HepG2 (cell line): ENCODE results near the gene HNRNPC. TPM values are rescaled to one million over a fixed set of nuclear protein-coding genes. Genes with fewer than 3 reads are reported as not detected.

Experiments
- CHD2 ChIP-seq: IDR thresholded peaks from 2 replicates; pipeline ENCODE4 v1.6.1; 2011; ENCODE audit warnings: low read depth, low read length, improper control_type of control experiment
- KDM6A ChIP-seq: IDR thresholded peaks from 2 replicates; pipeline ENCODE4 v1.6.1; 2016; ENCODE audit warnings: low read depth
- NFAT5 ChIP-seq: sonication (generic); formaldehyde crosslinking; IDR thresholded peaks from 2 replicates; pipeline ENCODE4 v1.4.0; 2020; ENCODE audit warnings: missing genetic modification reagents
- NR2F1 ChIP-seq, 2 experiments: fragments of 450-650 bp in 1 of 2; formaldehyde crosslinking in 1 of 2; IDR thresholded peaks; 2 replicates each; pipeline versions ENCODE4 v1.5.0 to v1.6.1; 2016 to 2020; ENCODE audit warnings: mild to moderate bottlenecking in 1 of 2, missing compliant biosample characterization in 1 of 2, missing genetic modification reagents in 1 of 2, moderate library complexity in 1 of 2
- PBX3 ChIP-seq: sonication (generic); formaldehyde crosslinking; IDR thresholded peaks from 2 replicates; pipeline ENCODE4 v1.8.1; 2023; ENCODE audit warnings: missing genetic modification reagents, inconsistent platforms, borderline replicate concordance
- RARA ChIP-seq: IDR thresholded peaks from 2 replicates; pipeline ENCODE4 v1.6.1; 2016; ENCODE audit warnings: missing genetic modification reagents, missing compliant biosample characterization
- SMAD1 ChIP-seq: sonication (generic); formaldehyde crosslinking; IDR thresholded peaks from 2 replicates; pipeline ENCODE4 v1.4.0; 2020; ENCODE audit warnings: missing genetic modification reagents, low read depth, mild to moderate bottlenecking, borderline replicate concordance
- SYNCRIP ChIP-seq: fragments of 200-400 bp; formaldehyde crosslinking; IDR thresholded peaks from 2 replicates; pipeline ENCODE4 v1.6.1; 2018; ENCODE audit warnings: mild to moderate bottlenecking, low read depth, low read length; ENCODE audit not compliant: insufficient read depth
- TIGD3 ChIP-seq: sonication (generic); formaldehyde crosslinking; IDR thresholded peaks from 2 replicates; pipeline ENCODE4 v1.5.1; 2020; ENCODE audit warnings: mild to moderate bottlenecking, missing genetic modification reagents, borderline replicate concordance
- XRCC5 ChIP-seq: fragments of 200-400 bp; formaldehyde crosslinking; optimal IDR thresholded peaks from 2 replicates; pipeline ENCODE3; 2017; ENCODE audit warnings: mild to moderate bottlenecking, low read length
- ZBTB44 ChIP-seq: sonication (generic); formaldehyde crosslinking; IDR thresholded peaks from 2 replicates; pipeline ENCODE4 v1.4.0; 2020; ENCODE audit warnings: missing genetic modification reagents
- ZIK1 ChIP-seq: sonication (generic); formaldehyde crosslinking; IDR thresholded peaks from 2 replicates; pipeline ENCODE4 v1.5.0; 2020; ENCODE audit warnings: mild to moderate bottlenecking, low read depth, missing genetic modification reagents, borderline replicate concordance
- ZKSCAN5 ChIP-seq: sonication (generic); formaldehyde crosslinking; IDR thresholded peaks from 2 replicates; pipeline ENCODE4 v1.5.1; 2020; ENCODE audit warnings: mild to moderate bottlenecking, missing genetic modification reagents
- ZNF12 ChIP-seq: sonication (generic); formaldehyde crosslinking; IDR thresholded peaks from 2 replicates; pipeline ENCODE4 v1.5.0; 2020; ENCODE audit warnings: missing genetic modification reagents
- ZNF260 ChIP-seq: sonication (generic); formaldehyde crosslinking; IDR thresholded peaks from 2 replicates; pipeline ENCODE4 v1.4.0; 2020; ENCODE audit warnings: missing genetic modification reagents, low read depth, mild to moderate bottlenecking, borderline replicate concordance
- ZNF350 ChIP-seq: sonication (generic); formaldehyde crosslinking; IDR thresholded peaks from 2 replicates; pipeline ENCODE4 v1.4.0; 2020; ENCODE audit warnings: mild to moderate bottlenecking, low read depth, missing genetic modification reagents, borderline replicate concordance
- ZNF615 ChIP-seq: sonication (generic); formaldehyde crosslinking; IDR thresholded peaks from 2 replicates; pipeline ENCODE4 v1.5.0; 2020; ENCODE audit warnings: mild to moderate bottlenecking, missing genetic modification reagents, borderline replicate concordance
- ZNF709 ChIP-seq: sonication (generic); formaldehyde crosslinking; IDR thresholded peaks from 2 replicates; pipeline ENCODE4 v1.5.0; 2020; ENCODE audit warnings: mild to moderate bottlenecking, missing genetic modification reagents
- ZNF749 ChIP-seq: sonication (generic); formaldehyde crosslinking; IDR thresholded peaks from 2 replicates; pipeline ENCODE4 v1.8.0; 2022; ENCODE audit warnings: mild to moderate bottlenecking, missing genetic modification reagents, moderate library complexity, borderline replicate concordance
- polyA plus RNA-seq, 8 experiments: library from polyadenylated mRNA; depleted of rRNA in 3 of 8; stranded (reverse) in 7 of 8; unstranded in 1 of 8; fragments of >200 nt; fragmentation: Illumina TruSeq in 4 of 8; extraction: Trizol in 4 of 8; gene quantifications; 2 replicates each; pipeline versions ENCODE4 v1.2.1 to v1.2.3, GENCODE V29; 2011 to 2016; ENCODE audit warnings: low read depth in 4 of 8, missing spikeins in 1 of 8, mixed read lengths in 1 of 8; ENCODE audit not compliant: insufficient read depth in 1 of 8
- total RNA-seq, 5 experiments: library from RNA; depleted of rRNA; stranded (reverse); fragments of >200 nt; fragmentation: Illumina TruSeq; extraction: Trizol; gene quantifications; 2 replicates each; pipeline ENCODE4 v1.2.3, GENCODE V29; 2016; ENCODE audit warnings: low read depth in 1 of 5

HNRNPC gene
- total and polyA plus RNA-seq, 2 of the 13 experiments (the other 11 are each of a cell fraction or from before 2014, with no cell fraction given): 628 to 1,099 TPM

- no peak for TF ChIP-seq KDM6A
- TF ChIP-seq ZNF615 (CRISPR knock-in tag): 0 out of 2 replicates have a peak, but pooled peaks have one; percentile 71
- TF ChIP-seq PBX3 (CRISPR knock-in tag): no peak
- TF ChIP-seq TIGD3 (CRISPR knock-in tag): no peak
- TF ChIP-seq ZNF749 (CRISPR knock-in tag): no peak
- no peak for TF ChIP-seq SMAD1 (CRISPR knock-in tag)
- no peak for TF ChIP-seq ZIK1 (CRISPR knock-in tag)
- TF ChIP-seq NR2F1 (CRISPR knock-in tag; IDR thresholded peaks at IDR 0.05): 0 out of 4 replicates have a peak, but pooled peaks of 1 of the 2 experiments have one; percentile 10
- TF ChIP-seq ZBTB44 (CRISPR knock-in tag): no peak
- TF ChIP-seq ZNF709 (CRISPR knock-in tag): no peak
- peak; percentile 23 for TF ChIP-seq XRCC5
- no peak for TF ChIP-seq ZNF260
- TF ChIP-seq ZNF12: 0 out of 2 replicates have a peak, but pooled peaks have one; percentile 9
- TF ChIP-seq ZNF350 (CRISPR knock-in tag): no peak
- no peak for TF ChIP-seq ZKSCAN5 (CRISPR knock-in tag)
- TF ChIP-seq SYNCRIP: no peak
- no peak for TF ChIP-seq RARA (CRISPR knock-in tag)
- TF ChIP-seq NFAT5 (CRISPR knock-in tag): no peak
- peak; percentile 82 for TF ChIP-seq CHD2
These were observed 508 bp downstream of the HNRNPC start (continued) for GRCh38 chr14:21268617-21269251.
